ENCODE results near the gene SELENBP1.

SELENBP1 gene

DNA sequence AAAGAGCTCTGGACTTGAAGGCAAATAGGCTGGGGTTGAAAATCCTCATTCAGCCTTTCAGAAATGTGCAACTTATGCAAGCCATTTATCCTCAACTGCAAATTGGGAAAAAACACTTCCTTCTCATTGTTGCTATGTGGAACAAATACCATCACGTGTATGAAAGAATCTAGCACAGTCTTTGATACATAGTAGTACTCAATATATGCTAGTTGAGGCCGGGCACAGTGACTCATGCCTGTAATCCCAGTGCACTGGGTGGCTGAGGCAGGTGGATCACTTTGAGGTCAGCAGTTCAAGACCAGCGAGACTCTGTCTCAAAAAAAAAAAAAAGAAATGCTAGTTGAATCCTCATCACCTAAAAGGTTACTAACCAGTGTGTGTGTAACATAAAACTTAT is 53.5 kb downstream of the SELENBP1 start:
- H3K36me3 ChIP-seq (ENCODE audit: control insufficient read depth, low read length): peaks cover 56% of the 10 kb centered on the region
- no peaks in the 10 kb centered on the region for H4K20me1 ChIP-seq (ENCODE audit: control insufficient read depth, insufficient read depth, low read depth, low read length)
- peaks cover 9% of the 10 kb centered on the region for H3K79me2 ChIP-seq (ENCODE audit: control insufficient read depth, low read length)
- H3K9me3 ChIP-seq (ENCODE audit: control insufficient read depth, insufficient read depth, low read length): no peaks in the 10 kb centered on the region
- H3K4me3 ChIP-seq (ENCODE audit: low read length): no peak overlapping the region
- H3K9me2 ChIP-seq (replicated peaks; ENCODE audit: control insufficient read depth, low read length): no peaks in the 10 kb centered on the region
- no peaks in the 10 kb centered on the region for H3K27me3 ChIP-seq (ENCODE audit: control insufficient read depth, low read length)
- TF ChIP-seq, protein P1, sequence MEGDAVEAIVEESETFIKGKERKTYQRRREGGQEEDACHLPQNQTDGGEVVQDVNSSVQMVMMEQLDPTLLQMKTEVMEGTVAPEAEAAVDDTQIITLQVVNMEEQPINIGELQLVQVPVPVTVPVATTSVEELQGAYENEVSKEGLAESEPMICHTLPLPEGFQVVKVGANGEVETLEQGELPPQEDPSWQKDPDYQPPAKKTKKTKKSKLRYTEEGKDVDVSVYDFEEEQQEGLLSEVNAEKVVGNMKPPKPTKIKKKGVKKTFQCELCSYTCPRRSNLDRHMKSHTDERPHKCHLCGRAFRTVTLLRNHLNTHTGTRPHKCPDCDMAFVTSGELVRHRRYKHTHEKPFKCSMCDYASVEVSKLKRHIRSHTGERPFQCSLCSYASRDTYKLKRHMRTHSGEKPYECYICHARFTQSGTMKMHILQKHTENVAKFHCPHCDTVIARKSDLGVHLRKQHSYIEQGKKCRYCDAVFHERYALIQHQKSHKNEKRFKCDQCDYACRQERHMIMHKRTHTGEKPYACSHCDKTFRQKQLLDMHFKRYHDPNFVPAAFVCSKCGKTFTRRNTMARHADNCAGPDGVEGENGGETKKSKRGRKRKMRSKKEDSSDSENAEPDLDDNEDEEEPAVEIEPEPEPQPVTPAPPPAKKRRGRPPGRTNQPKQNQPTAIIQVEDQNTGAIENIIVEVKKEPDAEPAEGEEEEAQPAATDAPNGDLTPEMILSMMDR (IDR thresholded peaks at IDR 0.05; ENCODE audit: low read depth, low read length, poor library complexity, severe bottlenecking): no peak
- no peak for TF ChIP-seq EZH2phosphoT487 (IDR thresholded peaks at IDR 0.05; ENCODE audit: borderline replicate concordance, low read length)
- H3F3A ChIP-seq (ENCODE audit: control insufficient read depth, insufficient read depth): no peaks in the 10 kb centered on the region
- no peak overlapping the region for H3K27ac ChIP-seq (ENCODE audit: low read depth, low read length)
- no peak overlapping the region for H3K4me2 ChIP-seq (ENCODE audit: low read length)
- H3K4me1 ChIP-seq (ENCODE audit: control insufficient read depth, low read length): no peaks in the 10 kb centered on the region

DNA sequence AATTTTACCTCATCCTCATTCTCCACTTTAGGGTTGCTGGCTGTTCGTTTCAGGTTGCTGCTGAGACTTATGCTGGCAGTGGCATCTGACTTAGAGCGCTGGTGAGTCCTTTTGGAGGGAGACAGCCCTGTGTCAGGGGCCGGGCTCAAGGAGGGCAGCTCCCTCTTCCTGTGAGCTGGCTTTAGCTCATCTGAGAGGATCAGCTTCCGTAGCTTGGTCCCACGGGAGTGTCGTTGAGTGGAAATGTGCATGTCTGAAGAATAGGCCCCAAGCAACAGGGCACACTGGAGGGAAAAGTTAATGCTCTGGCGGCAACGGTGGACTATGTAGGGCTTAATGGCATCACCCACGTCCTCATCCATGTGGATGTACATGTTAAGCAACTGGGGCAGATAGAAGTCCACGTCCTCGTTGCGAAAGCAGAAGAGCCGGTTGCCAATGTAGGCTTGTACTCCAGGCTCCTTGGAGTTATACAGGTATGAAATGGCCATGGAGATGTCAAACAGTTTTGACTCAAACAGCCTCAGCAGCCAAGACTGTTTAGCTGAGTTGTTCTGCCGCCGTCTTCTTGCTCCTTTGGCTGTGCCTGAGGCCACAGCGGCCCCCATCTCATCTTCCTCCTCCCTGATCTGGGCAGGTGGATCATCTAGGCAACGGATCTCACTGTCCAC is 56.8 kb downstream of the SELENBP1 start:
- Histone ChIP-seq H3K9me3 (ENCODE audit: control insufficient read depth, insufficient read depth, low read length) (no peaks in the 10 kb centered on the region), H4K20me1 (ENCODE audit: control insufficient read depth, insufficient read depth, low read depth, low read length) (no peaks in the 10 kb centered on the region)

More for the DNA sequence above, 56.8 kb downstream of the SELENBP1 start:
- no peaks in the 10 kb centered on the region for H3F3A ChIP-seq (ENCODE audit: control insufficient read depth, insufficient read depth)
- H3K4me1 ChIP-seq (ENCODE audit: control insufficient read depth, low read length): no peaks in the 10 kb centered on the region
- no peak for TF ChIP-seq EZH2phosphoT487 (IDR thresholded peaks at IDR 0.05; ENCODE audit: borderline replicate concordance, low read length)
- TF ChIP-seq, protein P1 (IDR thresholded peaks at IDR 0.05; ENCODE audit: low read depth, low read length, poor library complexity, severe bottlenecking): no peak
- no peaks in the 10 kb centered on the region for H3K9me2 ChIP-seq (replicated peaks; ENCODE audit: control insufficient read depth, low read length)
- H3K4me3 ChIP-seq (ENCODE audit: low read length): no peak overlapping the region
- no peak overlapping the region for H3K4me2 ChIP-seq (ENCODE audit: low read length)
- no peak overlapping the region for H3K27ac ChIP-seq (ENCODE audit: low read depth, low read length)
- peaks cover 10% of the 10 kb centered on the region for H3K79me2 ChIP-seq (ENCODE audit: control insufficient read depth, low read length)
- peaks cover 72% of the 10 kb centered on the region for H3K36me3 ChIP-seq (ENCODE audit: control insufficient read depth, low read length)
- no peaks in the 10 kb centered on the region for H3K27me3 ChIP-seq (ENCODE audit: control insufficient read depth, low read length)

Measured in DOHH2 (cell line).